T-helper 17 cell (primary cell): ENCODE results near the gene GRIK2. TPM values are rescaled to one million over a fixed set of nuclear protein-coding genes. Genes with fewer than 3 reads are reported as not detected.

Source experiments
- ATAC-seq: fragments of 150-1000 bp; cut with Tn5 transposase; 2 replicates; pipeline ENCODE4 v1.10.0; 2021; ENCODE audit warnings: mild to moderate bottlenecking, moderate library complexity
- DNase-seq, 3 donors: peaks; one replicate each; pipeline versions ENCODE4 v3.0.0 to v3.0.0-alpha.2; 2020 to 2021
- H3K9me3 ChIP-seq: one replicate; pipeline ENCODE4 v1.7.0; 2013; ENCODE audit warnings: low read length, mild to moderate bottlenecking; ENCODE audit not compliant: control insufficient read depth, poor library complexity, severe bottlenecking
- H3K27ac Mint-ChIP-seq: one replicate; pipeline ENCODE4 v1.8.0; 2022; ENCODE audit warnings: mild to moderate bottlenecking, moderate library complexity, mixed read lengths
- H3K27me3 Mint-ChIP-seq: one replicate; pipeline ENCODE4 v1.8.0; 2022; ENCODE audit warnings: mixed read lengths
- H3K36me3 Mint-ChIP-seq: one replicate; pipeline ENCODE4 v1.8.0; 2022; ENCODE audit warnings: low read depth, mixed read lengths
- H3K4me1 Mint-ChIP-seq: one replicate; pipeline ENCODE4 v1.8.0; 2022; ENCODE audit warnings: mild to moderate bottlenecking, mixed read lengths
- H3K4me3 Mint-ChIP-seq: one replicate; pipeline ENCODE4 v1.8.0; 2022; ENCODE audit warnings: mild to moderate bottlenecking, moderate library complexity, mixed read lengths
- total RNA-seq, 4 donors: library from RNA in 2 of 4; stranded (reverse) in 2 of 4; gene quantifications; one replicate each; pipeline ENCODE4 v1.2.3 and lab custom pipeline; 2022 to 2026

GRIK2 gene
- total RNA-seq, 2 donors from 2014 or later: not detected

DNA sequence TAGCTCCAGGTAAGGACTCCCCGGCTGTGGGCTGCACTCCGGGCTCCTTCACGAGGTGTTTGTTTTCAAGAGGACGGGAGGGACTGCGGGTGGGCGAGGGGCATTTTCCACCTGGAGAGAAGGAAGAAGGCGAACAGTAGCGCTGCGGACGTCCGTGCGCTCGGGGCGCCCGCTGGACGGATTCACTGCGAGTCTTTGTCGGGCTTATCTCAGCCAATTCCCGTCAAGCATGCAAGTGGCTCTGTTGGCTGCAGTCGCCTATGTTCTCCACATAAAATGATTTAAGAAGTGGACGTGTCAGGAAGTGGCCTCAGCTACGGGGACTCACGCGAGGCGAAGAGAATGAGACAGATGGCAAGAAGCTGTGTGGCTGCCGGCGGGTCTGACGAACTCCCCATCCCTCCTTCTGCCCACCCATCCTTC lies 332 bp downstream of the GRIK2 start:
- DNase-seq (no peak), ATAC-seq (no peak)
- Mint-ChIP-seq H3K36me3 (peaks cover 2% of the 10 kb centered on the region), H3K27me3 (peaks cover 32% of the 10 kb centered on the region), H3K27ac (no peak overlapping the region), H3K4me3 (no peak overlapping the region), H3K4me1 (no peaks in the 10 kb centered on the region)
- no peaks in the 10 kb centered on the region for H3K9me3 ChIP-seq

- H3K4me3 Mint-ChIP-seq: no peak overlapping the region
- ATAC-seq (no peak), DNase-seq (no peak)
- H3K27ac Mint-ChIP-seq: no peak overlapping the region
- H3K9me3 ChIP-seq: no peaks in the 10 kb centered on the region
- peaks cover 39% of the 10 kb centered on the region for H3K27me3 Mint-ChIP-seq
- H3K4me1 Mint-ChIP-seq: no peaks in the 10 kb centered on the region
- H3K36me3 Mint-ChIP-seq: peaks cover 2% of the 10 kb centered on the region
These were observed 1.4 kb downstream of the GRIK2 start for GRCh38 chr6:101394936-101395335.

DNA sequence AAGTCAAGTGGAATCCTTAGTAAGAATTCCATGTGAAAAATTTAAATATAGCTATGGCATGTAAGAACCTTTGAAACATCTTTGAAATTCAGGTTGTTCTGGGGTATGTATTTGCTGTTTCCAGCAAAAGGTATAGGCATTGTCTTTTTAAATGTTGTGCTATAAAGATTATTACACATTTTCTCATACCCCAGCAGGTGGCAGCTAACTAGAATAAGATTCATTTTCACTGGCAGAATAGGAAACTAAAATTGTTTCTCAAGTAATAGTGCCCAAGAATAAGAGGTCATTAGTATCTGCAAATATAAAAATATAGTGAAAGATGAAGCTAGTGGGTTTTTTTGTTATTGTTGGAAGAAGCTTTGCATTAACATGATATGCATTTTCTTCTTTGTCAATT lies 1.8 kb downstream of the GRIK2 start:
- Mint-ChIP-seq H3K4me3 (no peak overlapping the region), H3K4me1 (no peaks in the 10 kb centered on the region), H3K27me3 (peaks cover 40% of the 10 kb centered on the region), H3K27ac (no peak overlapping the region), H3K36me3 (peaks cover 2% of the 10 kb centered on the region)
- no peak for ATAC-seq
- H3K9me3 ChIP-seq: no peaks in the 10 kb centered on the region
- DNase-seq: no peak

DNA sequence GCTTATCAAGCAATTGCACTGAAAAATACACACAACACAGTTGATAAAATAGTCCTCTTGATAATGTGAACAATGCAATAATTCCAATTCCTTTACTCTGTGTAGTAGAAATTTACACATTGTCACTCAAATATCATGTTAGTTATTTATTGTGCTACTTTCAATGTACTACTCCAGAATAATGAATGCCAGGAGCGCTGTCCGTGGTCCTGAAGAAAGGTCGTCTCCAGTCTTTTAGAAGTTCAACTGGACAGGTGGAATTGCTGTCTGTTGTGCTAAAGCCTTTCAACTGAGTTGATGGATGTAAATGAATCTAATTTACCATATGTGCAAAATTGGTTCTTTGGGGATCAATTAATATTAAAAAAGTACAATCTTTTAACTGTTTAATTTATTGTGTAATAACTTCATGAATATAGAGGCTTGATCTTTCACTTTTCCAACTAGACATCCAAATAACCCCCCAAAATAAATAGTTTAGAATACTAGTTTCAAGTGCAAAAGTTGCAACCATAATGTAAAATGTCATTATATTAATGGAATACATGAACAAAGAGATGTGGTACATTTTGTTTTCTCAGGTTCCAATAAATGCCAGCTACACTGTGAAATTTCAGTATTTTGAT lies 3.2 kb downstream of the GRIK2 start:
- DNase-seq (peak in 1 of 3 donors; percentile 8), ATAC-seq (no peak)
- Mint-ChIP-seq H3K4me3 (no peak overlapping the region), H3K27me3 (peaks cover 48% of the 10 kb centered on the region), H3K27ac (no peak overlapping the region), H3K36me3 (peaks cover 2% of the 10 kb centered on the region), H3K4me1 (no peaks in the 10 kb centered on the region)
- no peaks in the 10 kb centered on the region for H3K9me3 ChIP-seq

- H3K27ac Mint-ChIP-seq: no peak overlapping the region
- no peak overlapping the region for H3K4me3 Mint-ChIP-seq
- no peaks in the 10 kb centered on the region for H3K4me1 Mint-ChIP-seq
- ATAC-seq: no peak
- no peak for DNase-seq
- peaks cover 2% of the 10 kb centered on the region for H3K36me3 Mint-ChIP-seq
- H3K9me3 ChIP-seq: no peaks in the 10 kb centered on the region
- H3K27me3 Mint-ChIP-seq: peaks cover 48% of the 10 kb centered on the region
These were observed 3.7 kb downstream of the GRIK2 start for GRCh38 chr6:101397199-101397598.

GRCh38 chr6:101398716-101399615 lies 5.5 kb downstream of the GRIK2 start:
- H3K9me3 ChIP-seq: no peaks in the 10 kb centered on the region
- ATAC-seq: no peak
- Mint-ChIP-seq H3K27me3 (peaks cover 43% of the 10 kb centered on the region), H3K27ac (no peak overlapping the region), H3K36me3 (peaks cover 2% of the 10 kb centered on the region), H3K4me1 (no peaks in the 10 kb centered on the region), H3K4me3 (no peak overlapping the region)
- no peak for DNase-seq

GRCh38 chr6:101399616-101400162 lies 6.2 kb downstream of the GRIK2 start:
- peaks cover 2% of the 10 kb centered on the region for H3K36me3 Mint-ChIP-seq

DNA sequence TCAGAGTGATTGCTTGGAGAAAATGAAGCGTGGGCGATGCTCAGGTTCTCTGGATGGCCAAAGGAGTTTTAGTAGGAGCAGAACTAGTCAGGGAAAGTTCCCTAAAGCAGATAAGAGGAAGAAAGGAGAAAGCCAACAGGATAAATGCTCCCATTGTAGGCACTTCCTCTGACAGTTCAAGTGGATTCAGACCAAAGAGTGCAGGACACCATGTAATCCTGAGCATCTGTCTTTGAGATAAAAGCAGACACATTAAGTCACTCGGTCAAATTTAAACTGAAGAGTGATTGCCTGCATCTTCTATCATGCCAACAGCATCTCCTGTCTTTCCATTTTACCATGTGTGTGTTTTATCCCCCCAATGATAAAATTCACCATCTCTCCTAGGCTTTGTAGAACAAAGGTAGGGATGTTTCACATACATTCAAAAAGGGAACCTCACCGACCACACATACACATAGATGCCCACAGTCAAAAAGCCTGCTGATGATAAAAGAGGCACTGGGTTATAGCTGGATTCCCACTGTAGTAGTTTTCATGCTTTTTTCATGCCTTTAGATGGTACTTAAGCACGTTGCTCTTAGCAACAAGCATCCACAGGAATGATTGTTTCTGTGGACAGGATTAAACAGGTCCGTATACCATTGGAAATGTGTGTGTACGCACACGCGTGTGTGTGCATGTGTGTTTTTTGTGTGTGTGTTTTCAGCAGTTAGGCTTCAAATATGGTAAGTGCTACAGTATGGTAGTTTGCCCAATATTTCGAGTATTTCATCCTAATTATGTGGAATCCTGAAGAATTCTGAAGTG lies 7.0 kb downstream of the GRIK2 start:
- DNase-seq: no peak
- peaks cover 29% of the 10 kb centered on the region for H3K27me3 Mint-ChIP-seq
- no peak overlapping the region for H3K4me3 Mint-ChIP-seq
- H3K9me3 ChIP-seq: no peaks in the 10 kb centered on the region
- no peak overlapping the region for H3K27ac Mint-ChIP-seq
- peaks cover 2% of the 10 kb centered on the region for H3K36me3 Mint-ChIP-seq
- ATAC-seq: no peak
- H3K4me1 Mint-ChIP-seq: no peaks in the 10 kb centered on the region

More at GRCh38 chr6:101399616-101400162, 6.2 kb downstream of the GRIK2 start:
- no peaks in the 10 kb centered on the region for H3K4me1 Mint-ChIP-seq
- H3K9me3 ChIP-seq: no peaks in the 10 kb centered on the region
- peaks cover 36% of the 10 kb centered on the region for H3K27me3 Mint-ChIP-seq
- DNase-seq (no peak), ATAC-seq (no peak)
- no peak overlapping the region for H3K4me3 Mint-ChIP-seq
- no peak overlapping the region for H3K27ac Mint-ChIP-seq

DNA sequence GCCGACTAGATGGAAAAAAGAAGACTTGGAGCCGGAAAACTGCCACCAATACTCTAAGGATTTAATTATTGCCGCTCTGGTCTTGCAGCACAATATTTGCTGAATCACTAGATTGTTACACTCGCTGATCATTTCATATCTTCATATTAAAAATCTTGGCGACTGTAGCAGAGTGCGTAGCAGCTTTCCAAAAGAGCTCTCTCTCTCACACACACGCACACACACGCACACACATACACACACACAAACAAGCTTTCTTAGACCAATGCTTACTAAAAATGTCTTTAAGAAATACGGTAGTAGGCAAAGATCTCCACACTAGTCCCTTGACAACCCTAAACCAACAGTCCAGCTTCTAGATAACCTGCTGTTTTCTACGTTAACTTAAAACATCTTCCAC lies 7.7 kb downstream of the GRIK2 start:
- H3K27me3 Mint-ChIP-seq: peaks cover 29% of the 10 kb centered on the region
- ATAC-seq (no peak), DNase-seq (no peak)
- H3K4me1 Mint-ChIP-seq: no peaks in the 10 kb centered on the region
- peaks cover 2% of the 10 kb centered on the region for H3K36me3 Mint-ChIP-seq
- no peak overlapping the region for H3K4me3 Mint-ChIP-seq
- H3K27ac Mint-ChIP-seq: no peak overlapping the region
- no peaks in the 10 kb centered on the region for H3K9me3 ChIP-seq

DNA sequence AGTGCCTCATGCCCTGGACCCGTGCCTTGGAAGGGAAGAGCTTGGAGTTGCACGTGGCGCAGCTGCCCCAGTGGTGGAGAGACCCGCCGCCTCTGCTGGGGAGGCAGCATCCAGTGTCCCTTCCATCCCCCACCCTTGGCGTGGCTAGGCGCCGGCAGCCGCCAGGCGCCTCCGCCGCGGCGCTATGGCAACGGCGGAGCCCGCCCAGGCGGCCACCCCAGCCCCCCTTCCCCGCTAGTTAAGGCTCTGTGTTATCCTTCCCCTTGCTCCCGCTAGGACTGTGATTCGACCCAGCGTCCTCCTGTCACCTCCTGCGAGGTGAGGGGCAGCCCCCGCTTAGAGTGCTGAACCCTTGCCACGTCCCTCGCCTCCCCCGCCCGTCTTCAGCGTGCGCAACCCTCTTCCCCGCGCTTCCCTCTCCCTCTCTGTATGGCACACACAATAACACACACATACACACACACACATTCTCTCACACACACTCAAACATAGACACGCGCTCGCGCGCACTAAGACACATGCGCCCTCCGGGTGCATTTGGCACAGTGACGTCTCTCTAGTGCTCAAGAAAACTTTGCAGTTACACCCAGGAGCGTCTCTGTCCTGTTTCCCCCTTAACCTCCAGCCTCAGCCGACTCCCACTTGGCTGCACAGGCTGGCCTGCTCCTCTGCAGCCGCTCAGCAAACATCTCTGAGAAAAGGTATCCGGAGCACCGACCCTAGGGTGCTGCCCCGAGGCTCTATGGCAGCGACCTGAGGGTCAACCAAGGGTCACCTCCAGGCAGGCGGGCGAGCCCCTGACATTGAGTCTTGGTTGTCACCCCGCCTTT lies 8.5 kb downstream of the GRIK2 start:
- H3K4me1 Mint-ChIP-seq: no peaks in the 10 kb centered on the region
- no peaks in the 10 kb centered on the region for H3K9me3 ChIP-seq
- H3K27ac Mint-ChIP-seq: no peak overlapping the region
- peaks cover 29% of the 10 kb centered on the region for H3K27me3 Mint-ChIP-seq
- ATAC-seq (no peak), DNase-seq (no peak)
- H3K36me3 Mint-ChIP-seq: peaks cover 2% of the 10 kb centered on the region
- no peak overlapping the region for H3K4me3 Mint-ChIP-seq

GRCh38 chr6:101402622-101403031 lies 9.1 kb downstream of the GRIK2 start:
- H3K27ac Mint-ChIP-seq: no peak overlapping the region
- no peak for DNase-seq
- H3K27me3 Mint-ChIP-seq: peaks cover 29% of the 10 kb centered on the region
- no peak overlapping the region for H3K4me3 Mint-ChIP-seq
- H3K4me1 Mint-ChIP-seq: no peaks in the 10 kb centered on the region
- no peaks in the 10 kb centered on the region for H3K9me3 ChIP-seq
- ATAC-seq: no peak
- H3K36me3 Mint-ChIP-seq: peaks cover 2% of the 10 kb centered on the region

DNA sequence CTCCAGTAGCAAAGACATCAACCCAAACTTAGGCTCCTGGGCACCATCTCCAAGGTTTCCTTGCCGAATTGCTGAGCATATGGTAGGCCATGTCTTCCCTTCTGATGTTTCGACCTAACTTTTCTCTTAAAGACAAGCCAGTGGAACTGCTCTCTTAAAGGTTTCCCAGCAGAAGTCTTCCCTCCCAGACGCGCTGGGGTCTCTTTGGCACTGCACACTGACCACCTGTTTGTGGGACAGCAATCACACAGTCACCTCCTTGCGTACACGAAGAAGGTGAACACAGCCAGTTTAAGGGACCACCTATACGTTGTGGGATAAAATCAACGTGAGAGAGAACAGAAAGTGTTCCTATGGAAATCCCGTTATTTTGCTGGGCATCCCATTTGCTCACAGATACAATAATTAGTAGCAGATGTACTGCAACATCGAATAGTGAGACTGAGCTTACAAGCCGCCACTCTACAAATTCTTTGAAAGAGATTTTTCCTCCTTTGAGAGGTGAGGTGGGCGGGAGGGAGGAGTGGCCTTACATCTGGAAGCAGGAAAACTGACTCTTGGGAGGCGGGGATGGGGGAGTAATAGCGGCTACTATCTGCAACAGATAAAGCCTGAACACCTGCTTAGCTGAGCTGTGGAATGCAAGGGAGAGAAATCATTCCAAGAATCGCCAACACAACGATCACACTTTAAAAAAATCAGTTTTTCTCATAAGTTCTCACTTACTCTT lies 9.9 kb downstream of the GRIK2 start:
- H3K27me3 Mint-ChIP-seq: peaks cover 27% of the 10 kb centered on the region
- no peak for ATAC-seq
- no peaks in the 10 kb centered on the region for H3K9me3 ChIP-seq
- H3K4me3 Mint-ChIP-seq: no peak overlapping the region
- H3K4me1 Mint-ChIP-seq: no peaks in the 10 kb centered on the region
- H3K36me3 Mint-ChIP-seq: peaks cover 2% of the 10 kb centered on the region
- H3K27ac Mint-ChIP-seq: no peak overlapping the region
- no peak for DNase-seq
